Subcutaneous adipose tissue (tissue), 4 donors: ENCODE data around the gene PDCL3. TPM values are rescaled to one million over a fixed set of nuclear protein-coding genes. Genes with fewer than 3 reads are reported as not detected.

ENCODE experiments used
- total RNA-seq, 4 donors: library from RNA; depleted of rRNA; stranded (reverse); fragments of >200 nt; gene quantifications; one replicate each; pipeline ENCODE4 v1.1.0, GENCODE V29; 2016
- TF ChIP-seq, protein P1 (sequence below): fragments of 450-650 bp; IDR thresholded peaks from one replicate; pipeline ENCODE4 v1.5.1; 2016; ENCODE audit warnings: low read depth, mild to moderate bottlenecking, control low read depth, antibody characterized with exemption, moderate library complexity

PDCL3 gene
- total RNA-seq, 4 donors from 2014 or later, result 9.2 to 17.6 (median 12.3) TPM

DNA sequence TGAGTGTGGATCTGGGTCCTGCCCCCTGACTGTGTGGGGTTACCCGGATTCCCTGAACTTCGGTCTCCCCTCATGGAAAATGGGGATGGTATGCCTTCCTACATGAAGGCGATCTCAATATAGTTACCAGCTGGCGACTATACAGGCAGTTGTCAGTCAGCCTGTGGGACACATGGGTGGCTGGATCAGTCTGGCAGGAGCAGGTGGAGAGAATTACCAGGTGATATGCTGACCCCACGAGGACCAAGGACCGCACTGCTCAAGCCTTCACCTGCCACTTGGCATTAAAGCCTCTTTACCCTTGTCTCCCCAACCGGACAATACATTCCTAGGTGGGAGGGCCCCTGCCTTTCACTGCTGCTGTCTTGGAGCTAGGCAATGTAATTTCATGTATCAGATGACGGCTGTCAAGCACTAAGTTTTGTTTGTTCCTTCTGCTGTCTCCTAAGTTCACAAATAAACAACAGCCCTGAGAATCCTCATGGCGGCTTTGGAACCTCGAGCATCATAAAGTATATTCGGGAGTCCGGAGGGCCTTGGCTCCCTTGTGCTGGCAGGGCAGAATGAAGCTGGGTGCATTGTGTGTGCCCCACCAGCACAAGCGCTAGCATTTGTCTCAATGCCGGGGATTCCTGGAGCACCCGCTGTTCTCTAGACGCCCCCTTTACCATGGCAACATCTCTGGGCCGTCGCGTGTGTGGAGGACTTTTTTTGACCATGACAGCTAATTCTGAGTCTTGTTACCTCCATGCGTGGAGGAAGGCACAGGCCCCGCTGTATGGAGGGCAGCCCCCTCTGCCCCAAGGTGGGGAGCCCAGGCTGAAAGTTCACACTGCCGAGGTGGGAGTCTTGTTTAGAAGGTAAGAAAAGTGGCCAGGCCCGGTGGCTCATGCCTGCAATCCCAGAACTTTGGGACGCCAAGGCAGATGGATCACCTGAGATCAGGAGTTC is 48.6 kb downstream of the PDCL3 start:
- TF ChIP-seq, protein P1, sequence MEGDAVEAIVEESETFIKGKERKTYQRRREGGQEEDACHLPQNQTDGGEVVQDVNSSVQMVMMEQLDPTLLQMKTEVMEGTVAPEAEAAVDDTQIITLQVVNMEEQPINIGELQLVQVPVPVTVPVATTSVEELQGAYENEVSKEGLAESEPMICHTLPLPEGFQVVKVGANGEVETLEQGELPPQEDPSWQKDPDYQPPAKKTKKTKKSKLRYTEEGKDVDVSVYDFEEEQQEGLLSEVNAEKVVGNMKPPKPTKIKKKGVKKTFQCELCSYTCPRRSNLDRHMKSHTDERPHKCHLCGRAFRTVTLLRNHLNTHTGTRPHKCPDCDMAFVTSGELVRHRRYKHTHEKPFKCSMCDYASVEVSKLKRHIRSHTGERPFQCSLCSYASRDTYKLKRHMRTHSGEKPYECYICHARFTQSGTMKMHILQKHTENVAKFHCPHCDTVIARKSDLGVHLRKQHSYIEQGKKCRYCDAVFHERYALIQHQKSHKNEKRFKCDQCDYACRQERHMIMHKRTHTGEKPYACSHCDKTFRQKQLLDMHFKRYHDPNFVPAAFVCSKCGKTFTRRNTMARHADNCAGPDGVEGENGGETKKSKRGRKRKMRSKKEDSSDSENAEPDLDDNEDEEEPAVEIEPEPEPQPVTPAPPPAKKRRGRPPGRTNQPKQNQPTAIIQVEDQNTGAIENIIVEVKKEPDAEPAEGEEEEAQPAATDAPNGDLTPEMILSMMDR, result no peak

DNA sequence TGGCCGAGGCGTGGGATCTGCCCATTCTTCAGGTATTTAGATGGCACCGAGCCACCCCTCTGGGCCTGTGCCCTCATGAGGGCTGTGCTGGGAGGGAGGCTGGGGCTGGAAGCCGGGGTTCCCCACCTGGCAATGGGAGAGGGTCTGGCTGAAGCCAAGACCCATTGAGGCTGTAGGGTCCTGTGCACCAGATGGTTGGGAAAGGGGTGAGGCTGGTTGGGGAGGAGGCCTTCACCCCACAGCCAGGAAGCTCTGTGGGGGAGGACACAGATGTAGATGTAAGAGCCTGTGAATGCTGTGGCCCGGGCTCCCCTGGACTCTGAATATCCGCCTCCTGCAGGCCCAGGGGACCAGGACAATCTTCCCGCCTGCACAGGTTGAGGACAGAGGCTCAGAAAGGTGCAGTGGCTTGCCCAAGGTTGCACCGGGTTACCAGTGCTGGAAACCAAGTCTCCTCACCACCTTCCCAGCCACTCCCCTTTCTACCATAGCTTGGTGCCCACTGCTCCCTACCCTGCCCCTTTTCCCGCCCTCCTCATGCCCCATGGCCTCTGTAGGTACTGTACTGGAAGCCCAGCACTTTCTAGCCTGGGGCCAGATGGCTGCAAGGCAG is 49.7 kb downstream of the PDCL3 start:
- TF ChIP-seq, protein P1, result no peak

DNA sequence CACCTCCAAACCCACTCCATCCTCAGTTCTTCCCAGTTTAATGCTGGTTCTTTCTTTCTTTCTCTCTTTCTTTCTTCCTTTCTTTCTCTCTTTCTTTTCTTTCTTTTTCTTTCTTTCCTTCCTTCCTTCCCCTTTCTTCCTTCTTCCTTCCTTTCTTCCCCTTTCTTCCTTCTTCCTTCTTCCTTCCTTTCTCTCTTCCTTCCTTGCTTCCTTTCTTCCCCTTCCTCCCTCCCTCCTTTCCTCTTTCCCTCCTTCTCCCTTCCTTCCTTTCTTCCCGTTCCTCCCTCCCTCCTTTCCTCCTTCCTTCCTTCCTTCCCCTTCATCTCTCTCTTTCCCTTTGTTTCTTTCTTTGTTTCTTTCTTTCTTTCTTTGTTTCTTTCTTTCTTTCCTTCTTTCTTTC is 50.9 kb downstream of the PDCL3 start:
- TF ChIP-seq, protein P1, result no peak

DNA sequence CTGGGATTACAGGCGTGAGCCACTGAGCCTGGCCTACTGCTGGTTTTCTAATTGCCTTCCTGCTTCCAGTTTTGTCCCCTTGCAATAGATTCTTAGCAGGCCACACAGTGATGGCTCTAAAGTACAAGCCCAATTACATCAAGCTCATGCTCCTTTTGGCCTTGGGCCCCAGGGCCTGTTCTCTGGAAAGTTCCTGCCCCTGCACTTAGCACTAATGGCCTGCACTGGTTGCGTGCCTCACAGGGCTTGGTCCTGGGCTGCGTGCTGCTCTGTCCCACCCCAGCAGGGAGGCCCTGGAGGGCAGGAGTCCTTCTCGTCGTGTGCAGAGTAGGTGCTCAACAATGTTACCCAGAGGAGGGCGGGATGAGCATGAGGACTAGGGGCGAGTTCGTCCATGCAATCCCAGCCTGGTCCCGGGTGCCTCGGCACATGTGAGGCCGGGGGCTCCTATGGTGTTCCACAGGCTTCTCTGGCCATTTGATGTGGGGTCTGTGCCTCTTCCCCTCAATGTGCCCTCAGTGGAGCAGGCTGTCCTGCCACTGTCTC is 51.7 kb downstream of the PDCL3 start:
- TF ChIP-seq, protein P1, result no peak

DNA sequence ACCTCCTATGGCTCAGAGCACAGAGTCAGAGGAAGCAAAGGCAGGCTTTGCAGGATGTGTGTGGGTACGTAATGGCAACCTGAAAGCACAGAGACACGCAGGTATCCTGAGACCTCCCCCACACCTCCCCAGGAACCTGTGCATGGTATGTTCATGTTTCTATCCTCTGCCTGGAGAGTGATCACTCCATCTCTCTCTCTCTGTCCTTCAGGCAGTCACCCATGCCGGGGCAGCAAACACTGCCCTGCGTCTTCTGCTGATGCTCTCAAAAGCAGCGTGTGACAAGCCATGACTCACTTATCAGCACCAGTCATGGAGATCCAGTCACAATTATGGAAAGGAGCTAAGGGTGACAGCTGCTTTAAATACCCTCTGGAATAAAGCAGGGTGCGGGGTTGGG is 52.7 kb downstream of the PDCL3 start:
- TF ChIP-seq, protein P1, result no peak

DNA sequence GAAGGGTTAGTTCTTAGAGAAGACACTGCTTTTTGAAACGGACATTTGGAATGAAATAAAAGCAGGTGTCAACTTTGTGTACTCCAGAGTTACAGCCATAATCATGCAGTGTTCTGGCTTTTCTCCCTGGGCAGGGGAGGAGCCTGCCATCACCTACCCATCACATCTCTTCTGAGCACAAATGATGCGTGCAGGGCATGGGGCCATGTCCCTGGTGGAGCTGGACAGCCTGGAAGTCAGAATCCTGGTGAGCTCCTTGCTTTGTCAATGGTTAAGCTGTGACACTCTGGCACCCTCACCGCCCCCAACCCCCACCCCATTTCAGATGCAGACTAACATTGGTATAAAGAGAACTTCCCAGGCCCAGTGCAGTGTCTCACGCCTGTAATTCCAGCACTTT is 53.1 kb downstream of the PDCL3 start:
- TF ChIP-seq, protein P1, result no peak

DNA sequence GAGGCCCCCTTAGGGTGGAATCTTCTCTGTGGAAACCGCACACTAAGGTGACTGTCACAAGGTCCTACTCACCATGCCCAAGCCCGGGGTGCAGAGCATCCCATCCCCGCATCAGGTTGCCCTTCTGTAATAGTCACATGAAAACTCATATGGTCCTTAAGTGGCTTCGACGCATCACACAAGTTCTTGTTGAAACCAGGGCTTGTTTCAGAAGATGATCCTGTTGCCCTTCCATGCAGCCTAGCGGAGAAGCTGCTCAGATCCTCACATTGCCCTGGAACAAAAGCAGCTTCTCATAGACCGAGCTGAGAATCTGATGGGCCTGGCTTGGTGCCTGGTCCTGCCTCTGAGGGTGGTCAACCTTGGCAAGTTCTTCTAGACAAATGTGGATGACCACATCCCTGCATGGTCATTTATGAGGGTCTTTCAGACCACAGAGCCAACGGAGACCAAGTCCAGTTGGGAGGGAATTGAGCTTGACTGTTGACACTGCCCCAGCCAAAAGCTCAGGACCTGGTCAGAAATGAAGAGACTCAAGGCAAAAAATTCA is 54.1 kb downstream of the PDCL3 start:
- TF ChIP-seq, protein P1, result no peak
